HEK293 (cell line): ENCODE measurements around the gene FANCC.
A peak's percentile ranks its signal among the peaks of the same experiment; 100 is the strongest.

ENCODE experiments used
- CTCF ChIA-PET: fragments of 350-600 bp; formaldehyde crosslinking; extraction: SDS; loops from one replicate; lab custom pipeline; 2021; ENCODE audit warnings: antibody characterized with exemption; lab: Yijun Ruan, JAX
- POLR2A ChIA-PET: fragments of 300-600 bp; formaldehyde crosslinking; extraction: SDS; loops from one replicate; lab custom pipeline; 2020; ENCODE audit warnings: antibody characterized with exemption, inconsistent platforms; lab: Yijun Ruan, JAX
- H3K27ac ChIP-seq: fragments of 200-500 bp; sonication (Bioruptor generic); 2 replicates; pipeline ENCODE4 v1.5.1; 2014; ENCODE audit warnings: low read depth, low read length, control low read depth, inconsistent platforms; ENCODE audit errors: extremely low read depth
- H3K36me3 ChIP-seq, 2 experiments: fragments of 200-500 bp in 1 of 2; sonication (Bioruptor generic) in 1 of 2; 1 replicate in 1 of 2; 2 replicates in 1 of 2; pipeline ENCODE4 v1.5.1; 2014 to 2017; ENCODE audit warnings: inconsistent platforms in 2 of 2, low read length in 2 of 2; ENCODE audit not compliant: control insufficient read depth in 2 of 2, insufficient read depth in 1 of 2
- H3K4me1 ChIP-seq: fragments of 200-500 bp; sonication (Bioruptor generic); 2 replicates; pipeline ENCODE4 v1.5.1; 2014; ENCODE audit warnings: mild to moderate bottlenecking, low read length, inconsistent platforms; ENCODE audit not compliant: control insufficient read depth, insufficient read depth
- H3K4me3 ChIP-seq: 2 replicates; pipeline ENCODE4 v1.5.1; 2011; ENCODE audit warnings: low read depth, mild to moderate bottlenecking, control low read depth, low read length, moderate library complexity
- H3K9me3 ChIP-seq: fragments of 200-500 bp; sonication (Bioruptor generic); 2 replicates; pipeline ENCODE4 v1.5.1; 2014; ENCODE audit warnings: low read depth, low read length, inconsistent platforms; ENCODE audit not compliant: control insufficient read depth, insufficient read depth
- IKZF3 ChIP-seq: fragments of 450-650 bp; IDR thresholded peaks from 2 replicates; pipeline ENCODE4 v1.5.0; 2018; ENCODE audit warnings: missing biosample characterization, mild to moderate bottlenecking, missing genetic modification characterization, moderate library complexity
- SCRT1 ChIP-seq: fragments of 450-650 bp; formaldehyde crosslinking; IDR thresholded peaks from 2 replicates; pipeline ENCODE4 v1.5.1; 2016; ENCODE audit warnings: missing biosample characterization, missing genetic modification characterization, borderline replicate concordance
- SP7 ChIP-seq: fragments of 450-650 bp; formaldehyde crosslinking; IDR thresholded peaks from 2 replicates; pipeline ENCODE4 v1.5.1; 2016; ENCODE audit warnings: missing biosample characterization, missing genetic modification characterization
- YY1 ChIP-seq: fragments of 450-650 bp; formaldehyde crosslinking; IDR thresholded peaks from 2 replicates; pipeline ENCODE4 v1.5.1; 2018; ENCODE audit warnings: missing biosample characterization, missing genetic modification characterization
- ZBTB17 ChIP-seq: fragments of 450-650 bp; formaldehyde crosslinking; IDR thresholded peaks from 2 replicates; pipeline ENCODE4 v1.5.1; 2016; ENCODE audit warnings: missing biosample characterization, missing genetic modification characterization
- ZBTB21 ChIP-seq: fragments of 450-650 bp; formaldehyde crosslinking; IDR thresholded peaks from 2 replicates; pipeline ENCODE4 v1.5.1; 2017; ENCODE audit warnings: missing biosample characterization, missing genetic modification characterization
- ZBTB48 ChIP-seq: fragments of 450-650 bp; formaldehyde crosslinking; IDR thresholded peaks from 2 replicates; pipeline ENCODE4 v1.5.1; 2016; ENCODE audit warnings: missing biosample characterization, missing genetic modification characterization
- ZEB2 ChIP-seq: fragments of 450-650 bp; formaldehyde crosslinking; IDR thresholded peaks from 2 replicates; pipeline ENCODE4 v1.5.1; 2016; ENCODE audit warnings: missing biosample characterization, missing genetic modification characterization
- ZFP3 ChIP-seq: fragments of 450-650 bp; formaldehyde crosslinking; IDR thresholded peaks from 2 replicates; pipeline ENCODE4 v1.5.1; 2016; ENCODE audit warnings: low read depth, missing biosample characterization, missing genetic modification characterization
- ZFP37 ChIP-seq: fragments of 450-650 bp; formaldehyde crosslinking; IDR thresholded peaks from 2 replicates; pipeline ENCODE4 v1.5.1; 2016; ENCODE audit warnings: missing biosample characterization, missing genetic modification characterization
- ZNF10 ChIP-seq: fragments of 450-650 bp; formaldehyde crosslinking; IDR thresholded peaks from 2 replicates; pipeline ENCODE4 v1.5.1; 2017; ENCODE audit warnings: missing biosample characterization, missing genetic modification characterization
- ZNF114 ChIP-seq: fragments of 450-650 bp; formaldehyde crosslinking; IDR thresholded peaks from 2 replicates; pipeline ENCODE4 v1.5.0; 2017; ENCODE audit warnings: missing biosample characterization, missing genetic modification characterization
- ZNF121 ChIP-seq: fragments of 450-650 bp; formaldehyde crosslinking; IDR thresholded peaks from 2 replicates; pipeline ENCODE4 v1.5.1; 2016; ENCODE audit warnings: missing biosample characterization, missing genetic modification characterization
- ZNF184 ChIP-seq: fragments of 450-650 bp; IDR thresholded peaks from 2 replicates; pipeline ENCODE4 v1.5.1; 2018; ENCODE audit warnings: missing biosample characterization, mild to moderate bottlenecking, missing genetic modification characterization
- ZNF214 ChIP-seq: fragments of 450-650 bp; formaldehyde crosslinking; IDR thresholded peaks from 2 replicates; pipeline ENCODE4 v1.5.1; 2017; ENCODE audit warnings: missing biosample characterization, mild to moderate bottlenecking, missing genetic modification characterization, borderline replicate concordance
- ZNF274 ChIP-seq, 2 experiments: fragments of 200-500 bp in 1 of 2; fragments of 450-650 bp in 1 of 2; sonication (Bioruptor generic) in 1 of 2; formaldehyde crosslinking in 1 of 2; IDR thresholded peaks; 2 replicates each; pipeline versions ENCODE4 v1.5.1 to v1.6.1; 2014 to 2016; ENCODE audit warnings: borderline replicate concordance in 1 of 2, inconsistent platforms in 1 of 2, low read length in 1 of 2, missing biosample characterization in 1 of 2, missing genetic modification characterization in 1 of 2
- ZNF335 ChIP-seq: fragments of 450-650 bp; formaldehyde crosslinking; conservative IDR thresholded peaks from 2 replicates; pipeline ENCODE4 v1.5.1; 2016; ENCODE audit warnings: missing biosample characterization, missing genetic modification characterization
- ZNF501 ChIP-seq: fragments of 450-650 bp; formaldehyde crosslinking; IDR thresholded peaks from 2 replicates; pipeline ENCODE4 v1.5.1; 2016; ENCODE audit warnings: missing biosample characterization, missing genetic modification characterization
- ZNF585B ChIP-seq: fragments of 450-650 bp; formaldehyde crosslinking; IDR thresholded peaks from 2 replicates; pipeline ENCODE4 v1.5.1; 2016; ENCODE audit warnings: missing biosample characterization, missing genetic modification characterization
- ZNF600 ChIP-seq: fragments of 450-650 bp; formaldehyde crosslinking; IDR thresholded peaks from 2 replicates; pipeline ENCODE4 v1.5.1; 2016; ENCODE audit warnings: missing biosample characterization, missing genetic modification characterization
- ZNF76 ChIP-seq: fragments of 450-650 bp; formaldehyde crosslinking; IDR thresholded peaks from 2 replicates; pipeline ENCODE4; 2016; ENCODE audit warnings: low read depth, missing biosample characterization, missing genetic modification characterization, borderline replicate concordance
- TF ChIP-seq, protein P1 (sequence below): fragments of 450-650 bp; formaldehyde crosslinking; IDR thresholded peaks from 2 replicates; pipeline ENCODE4 v1.5.1; 2016; ENCODE audit warnings: missing biosample characterization, missing genetic modification characterization, low read depth
- TF ChIP-seq, protein P2 (sequence below): fragments of 450-650 bp; formaldehyde crosslinking; IDR thresholded peaks from 2 replicates; pipeline ENCODE4 v1.5.1; 2016; ENCODE audit warnings: missing biosample characterization, missing genetic modification characterization

FANCC gene

DNA sequence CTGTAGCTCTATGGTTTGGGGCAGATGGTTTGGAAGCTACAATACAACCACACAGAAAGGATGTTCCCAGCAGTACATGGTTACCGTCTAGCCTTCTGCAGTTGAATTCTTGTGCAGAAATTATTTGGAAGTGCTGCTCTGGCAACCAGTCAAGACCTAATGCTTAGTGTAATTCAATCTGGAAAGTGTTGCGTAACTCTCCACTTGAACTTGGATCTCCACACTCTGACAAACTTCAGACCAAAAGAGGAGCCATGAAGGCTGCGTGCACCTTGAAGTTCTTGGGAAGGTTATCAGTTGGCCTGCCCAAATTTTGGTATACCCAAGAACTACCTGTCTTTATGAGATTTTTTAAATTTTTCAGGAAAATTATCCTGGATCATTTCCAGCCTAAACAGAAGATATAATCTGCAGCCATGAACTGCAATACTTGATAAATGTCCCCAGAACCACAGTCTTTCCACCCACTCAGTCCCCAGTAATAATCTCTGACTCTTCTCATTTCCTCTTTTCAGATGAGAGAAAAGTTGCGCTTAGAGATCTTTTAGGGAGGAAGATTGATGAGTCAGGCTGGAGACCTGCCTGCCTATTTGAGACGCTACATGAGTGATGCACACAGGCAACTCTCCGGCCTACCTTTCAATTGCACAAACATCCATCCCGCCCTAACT is 159.9 kb downstream of the FANCC start:
- no peaks in the 10 kb centered on the region for H3K36me3 ChIP-seq
- peaks cover 3% of the 10 kb centered on the region; the same call in 1 of the 2 replicates for H3K4me1 ChIP-seq
- ChIA-PET POLR2A (no interaction called here), CTCF (interaction anchor here (0.7 to 2.6 kb wide), 4 partner anchors 10 to 65 kb away, joined by 4 to 10 read pairs (median 6); no protein-coding TSS in a partner anchor)
- no peak overlapping the region for H3K27ac ChIP-seq
- no peaks in the 10 kb centered on the region for H3K9me3 ChIP-seq
- no peak overlapping the region for H3K4me3 ChIP-seq
- TF ChIP-seq ZBTB48 (no peak), ZNF335 (tag by site-specific recombination) (peak; percentile 42; the same call in 1 of the 2 replicates), YY1 (tag by site-specific recombination) (no peak), ZBTB17 (tag by site-specific recombination) (peak; percentile 30; the same call in 1 of the 2 replicates), ZBTB21 (tag by site-specific recombination) (peak; percentile 35; the same call in 1 of the 2 replicates)

DNA sequence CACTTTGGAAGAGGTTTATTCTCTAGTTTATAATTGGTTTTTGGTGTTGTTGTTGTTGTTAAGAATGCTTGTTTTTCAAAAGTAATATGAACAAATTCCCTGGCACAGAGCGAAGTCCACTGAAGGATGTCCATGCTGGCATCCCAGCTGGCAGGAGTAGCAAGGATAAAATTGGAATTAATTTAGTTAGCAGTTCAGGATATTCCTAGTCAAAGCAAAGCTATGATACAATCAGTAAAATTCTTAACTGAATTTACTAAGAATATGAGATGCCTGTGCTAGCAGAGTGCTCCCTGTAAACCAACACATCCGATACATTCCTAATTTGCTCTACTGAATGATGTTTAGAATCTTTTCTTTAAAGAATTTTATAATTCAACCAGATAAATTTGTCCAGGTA is 161.4 kb downstream of the FANCC start:
- ChIA-PET CTCF (interaction anchor here (1.3 to 2.6 kb wide), 2 partner anchors 12 to 25 kb away, joined by 8 to 10 read pairs; no protein-coding TSS in a partner anchor), POLR2A (no interaction called here)
- TF ChIP-seq SP7 (tag by site-specific recombination) (no peak), ZNF76 (tag by site-specific recombination) (no peak), ZNF600 (tag by site-specific recombination) (no peak), ZNF585B (tag by site-specific recombination) (no peak), ZNF184 (tag by site-specific recombination) (no peak), IKZF3 (no peak), ZNF114 (tag by site-specific recombination) (no peak), ZNF121 (tag by site-specific recombination) (no peak)
- TF ChIP-seq, protein P1, sequence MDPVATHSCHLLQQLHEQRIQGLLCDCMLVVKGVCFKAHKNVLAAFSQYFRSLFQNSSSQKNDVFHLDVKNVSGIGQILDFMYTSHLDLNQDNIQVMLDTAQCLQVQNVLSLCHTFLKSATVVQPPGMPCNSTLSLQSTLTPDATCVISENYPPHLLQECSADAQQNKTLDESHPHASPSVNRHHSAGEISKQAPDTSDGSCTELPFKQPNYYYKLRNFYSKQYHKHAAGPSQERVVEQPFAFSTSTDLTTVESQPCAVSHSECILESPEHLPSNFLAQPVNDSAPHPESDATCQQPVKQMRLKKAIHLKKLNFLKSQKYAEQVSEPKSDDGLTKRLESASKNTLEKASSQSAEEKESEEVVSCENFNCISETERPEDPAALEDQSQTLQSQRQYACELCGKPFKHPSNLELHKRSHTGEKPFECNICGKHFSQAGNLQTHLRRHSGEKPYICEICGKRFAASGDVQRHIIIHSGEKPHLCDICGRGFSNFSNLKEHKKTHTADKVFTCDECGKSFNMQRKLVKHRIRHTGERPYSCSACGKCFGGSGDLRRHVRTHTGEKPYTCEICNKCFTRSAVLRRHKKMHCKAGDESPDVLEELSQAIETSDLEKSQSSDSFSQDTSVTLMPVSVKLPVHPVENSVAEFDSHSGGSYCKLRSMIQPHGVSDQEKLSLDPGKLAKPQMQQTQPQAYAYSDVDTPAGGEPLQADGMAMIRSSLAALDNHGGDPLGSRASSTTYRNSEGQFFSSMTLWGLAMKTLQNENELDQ (tag by site-specific recombination), result no peak
- Histone ChIP-seq H3K27ac (no peak overlapping the region), H3K4me3 (no peak overlapping the region), H3K36me3 (no peaks in the 10 kb centered on the region), H3K9me3 (no peaks in the 10 kb centered on the region), H3K4me1 (peaks cover 3% of the 10 kb centered on the region; the same call in 1 of the 2 replicates)

DNA sequence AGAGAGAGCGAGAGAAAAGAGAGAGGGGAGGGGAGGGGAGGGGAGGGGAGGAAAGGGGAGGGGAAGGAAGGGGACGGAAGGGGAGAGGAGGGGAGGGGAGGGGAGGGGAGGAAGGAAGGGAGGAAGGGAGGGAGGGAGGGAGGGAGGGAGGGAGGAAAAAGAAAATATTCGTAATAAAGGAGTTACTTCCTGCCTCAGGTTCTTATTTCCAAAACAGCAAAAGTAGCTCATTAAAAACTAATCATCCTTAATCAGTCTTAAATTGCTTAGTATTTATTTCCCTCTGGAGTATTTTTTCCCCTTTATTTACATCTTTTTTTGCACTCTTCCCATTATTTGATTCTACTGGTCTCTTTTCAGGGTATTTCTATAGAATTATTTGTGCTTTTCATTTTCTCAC is 162.3 kb downstream of the FANCC start:
- no peaks in the 10 kb centered on the region for H3K9me3 ChIP-seq
- H3K4me1 ChIP-seq, result peaks cover 3% of the 10 kb centered on the region; the same call in 1 of the 2 replicates
- no peak overlapping the region for H3K4me3 ChIP-seq
- H3K36me3 ChIP-seq, result no peaks in the 10 kb centered on the region
- ChIA-PET POLR2A (interaction anchor here (0.6 kb wide), 1 partner anchor 16 kb away, joined by 3 read pairs; no protein-coding TSS in a partner anchor), CTCF (interaction anchor here (1.3 to 2.6 kb wide), 2 partner anchors 13 to 24 kb away, joined by 3 to 8 read pairs; no protein-coding TSS in a partner anchor)
- no peak overlapping the region for H3K27ac ChIP-seq
- TF ChIP-seq ZNF501 (tag by site-specific recombination) (no peak), ZFP37 (tag by site-specific recombination) (no peak), ZFP3 (no peak), ZEB2 (tag by site-specific recombination) (no peak), ZNF274 (IDR thresholded peaks at IDR 0.05; ENCODE audit: low read length) (no peak), ZNF274 (tag by site-specific recombination; IDR thresholded peaks at IDR 0.05; ENCODE audit: borderline replicate concordance) (no peak), SCRT1 (tag by site-specific recombination) (no peak), ZNF214 (no peak), ZNF121 (tag by site-specific recombination) (no peak), ZNF10 (tag by site-specific recombination) (no peak), ZNF335 (tag by site-specific recombination) (no peak)
- TF ChIP-seq, protein P2, sequence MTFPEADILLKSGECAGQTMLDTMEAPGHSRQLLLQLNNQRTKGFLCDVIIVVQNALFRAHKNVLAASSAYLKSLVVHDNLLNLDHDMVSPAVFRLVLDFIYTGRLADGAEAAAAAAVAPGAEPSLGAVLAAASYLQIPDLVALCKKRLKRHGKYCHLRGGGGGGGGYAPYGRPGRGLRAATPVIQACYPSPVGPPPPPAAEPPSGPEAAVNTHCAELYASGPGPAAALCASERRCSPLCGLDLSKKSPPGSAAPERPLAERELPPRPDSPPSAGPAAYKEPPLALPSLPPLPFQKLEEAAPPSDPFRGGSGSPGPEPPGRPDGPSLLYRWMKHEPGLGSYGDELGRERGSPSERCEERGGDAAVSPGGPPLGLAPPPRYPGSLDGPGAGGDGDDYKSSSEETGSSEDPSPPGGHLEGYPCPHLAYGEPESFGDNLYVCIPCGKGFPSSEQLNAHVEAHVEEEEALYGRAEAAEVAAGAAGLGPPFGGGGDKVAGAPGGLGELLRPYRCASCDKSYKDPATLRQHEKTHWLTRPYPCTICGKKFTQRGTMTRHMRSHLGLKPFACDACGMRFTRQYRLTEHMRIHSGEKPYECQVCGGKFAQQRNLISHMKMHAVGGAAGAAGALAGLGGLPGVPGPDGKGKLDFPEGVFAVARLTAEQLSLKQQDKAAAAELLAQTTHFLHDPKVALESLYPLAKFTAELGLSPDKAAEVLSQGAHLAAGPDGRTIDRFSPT, result no peak
